HCT116 (cell line): ENCODE measurements around the gene ID3. TPM values are rescaled to one million over a fixed set of nuclear protein-coding genes. Genes with fewer than 3 reads are reported as not detected.

Experiments
- ATAC-seq: fragments of 200-7000 bp; cut with Tn5 transposase; 2 replicates; pipeline ENCODE4 v1.9.1; 2020; ENCODE audit warnings: mild to moderate bottlenecking, moderate library complexity
- BruUV-seq: library from RNA; stranded (reverse); fragments of 400-500 nt; replicated peaks from 2 replicates; lab custom pipeline; 2021; lab: Mats Ljungman, UMichigan
- CTCF ChIA-PET: fragments of 300-600 bp; sonication (Branson Sonifier 250); formaldehyde crosslinking; loops from one replicate; lab custom pipeline; 2021; ENCODE audit warnings: antibody characterized with exemption; lab: Charles Lee
- POLR2A ChIA-PET: fragments of 300-600, 350-600 bp; sonication (Branson Sonifier 250); formaldehyde crosslinking; loops from one replicate; lab custom pipeline; 2021; ENCODE audit warnings: antibody characterized with exemption; lab: Charles Lee
- RAD21 ChIA-PET, 2 experiments: fragments of 300-600 bp; sonication (Branson Sonifier 250); formaldehyde crosslinking; loops; one replicate each; lab custom pipeline; 2023; ENCODE audit warnings: low total read pairs in 2 of 2; ENCODE audit not compliant: uncharacterized antibody in 2 of 2, unreplicated experiment in 2 of 2, low non-redundant PET in 1 of 2; lab: Charles Lee
- DNase-seq: peaks from one replicate; pipeline ENCODE4 v3.0.0-alpha.2; 2010; ENCODE audit warnings: low read depth, low spot score
- H2AFZ ChIP-seq: fragments of 200-600 bp; shearing (Covaris generic), sonication (generic); 2 replicates; pipeline ENCODE4 v1.6.1; 2017; ENCODE audit warnings: low read depth, mixed run types, mixed read lengths, antibody characterized with exemption, low read length; ENCODE audit not compliant: poor library complexity, severe bottlenecking
- H3K27ac ChIP-seq: 2 replicates; pipeline ENCODE4 v1.5.1; 2012; ENCODE audit warnings: low read depth, low read length
- H3K27me3 ChIP-seq: fragments of 200-600 bp; sonication (generic); 2 replicates; pipeline ENCODE4 v1.6.1; 2016; ENCODE audit warnings: mixed run types, low read length, mixed read lengths; ENCODE audit not compliant: insufficient read depth
- H3K36me3 ChIP-seq, 2 experiments: fragments of 200-500 bp in 1 of 2; fragments of 200-600 bp in 1 of 2; sonication (Bioruptor generic) in 1 of 2; sonication (generic) in 1 of 2; 2 replicates each; pipeline versions ENCODE4 v1.5.1 to v1.6.1; 2014 to 2016; ENCODE audit warnings: low read length in 2 of 2, inconsistent platforms in 1 of 2, mixed read lengths in 1 of 2, mixed run types in 1 of 2; ENCODE audit not compliant: insufficient read depth in 2 of 2, control insufficient read depth in 1 of 2
- H3K4me1 ChIP-seq, 2 experiments: fragments of 200-600 bp in 1 of 2; sonication (generic) in 1 of 2; 2 replicates each; pipeline versions ENCODE4 v1.5.1 to v1.6.1; 2012 to 2017; ENCODE audit warnings: low read length in 2 of 2, inconsistent platforms in 1 of 2, mild to moderate bottlenecking in 1 of 2, mixed read lengths in 1 of 2, mixed run types in 1 of 2, moderate library complexity in 1 of 2; ENCODE audit not compliant: insufficient read depth in 2 of 2, control insufficient read depth in 1 of 2
- H3K4me2 ChIP-seq: fragments of 200-600 bp; sonication (generic); 2 replicates; pipeline ENCODE4 v1.6.1; 2017; ENCODE audit warnings: mixed run types, low read length, mixed read lengths
- H3K4me3 ChIP-seq, 2 experiments: fragments of 200-600 bp in 1 of 2; sonication (generic) in 1 of 2; replicated peaks in 1 of 2; 2 replicates each; pipeline ENCODE4 v1.5.1; 2011 to 2016; ENCODE audit warnings: low read length in 2 of 2, control low read depth in 1 of 2, low read depth in 1 of 2, mild to moderate bottlenecking in 1 of 2, mixed read lengths in 1 of 2, mixed run types in 1 of 2
- H3K79me2 ChIP-seq: fragments of 200-600 bp; sonication (generic); 2 replicates; pipeline ENCODE4 v1.6.1; 2017; ENCODE audit warnings: mild to moderate bottlenecking, mixed run types, low read length, moderate library complexity, mixed read lengths; ENCODE audit not compliant: insufficient read depth
- H3K9ac ChIP-seq: fragments of 200-600 bp; sonication (generic); 2 replicates; pipeline ENCODE4 v1.6.1; 2016; ENCODE audit warnings: low read length, mixed read lengths
- H3K9me2 ChIP-seq: fragments of 200-600 bp; sonication (generic), shearing (Covaris generic); 2 replicates; pipeline ENCODE4 v1.6.1; 2017; ENCODE audit warnings: mixed run types, mild to moderate bottlenecking, moderate library complexity; ENCODE audit not compliant: insufficient read depth
- H3K9me3 ChIP-seq, 2 experiments: fragments of 200-500 bp in 1 of 2; fragments of 200-600 bp in 1 of 2; sonication (Bioruptor generic) in 1 of 2; sonication (generic) in 1 of 2; 2 replicates each; pipeline ENCODE4 v1.6.1; 2014 to 2017; ENCODE audit warnings: low read length in 2 of 2, mixed read lengths in 2 of 2, inconsistent platforms in 1 of 2, low read depth in 1 of 2, mild to moderate bottlenecking in 1 of 2, mixed run types in 1 of 2, moderate library complexity in 1 of 2; ENCODE audit not compliant: control insufficient read depth in 1 of 2, insufficient read depth in 1 of 2
- H4K20me1 ChIP-seq: fragments of 200-600 bp; sonication (generic), shearing (Covaris generic); 2 replicates; pipeline ENCODE4 v1.6.1; 2017; ENCODE audit warnings: mixed run types, mild to moderate bottlenecking, moderate library complexity; ENCODE audit not compliant: insufficient read depth
- EGR1 ChIP-seq: IDR thresholded peaks from 2 replicates; pipeline ENCODE4 v1.6.1; 2012; ENCODE audit warnings: low read depth
- ELF1 ChIP-seq: IDR thresholded peaks from 2 replicates; pipeline ENCODE4 v1.6.1; 2012; ENCODE audit warnings: low read depth, borderline replicate concordance
- POLR2A ChIP-seq: IDR thresholded peaks from 2 replicates; pipeline ENCODE4 v1.7.0; 2011; ENCODE audit warnings: borderline replicate concordance; ENCODE audit not compliant: insufficient read depth, insufficient read length; ENCODE audit errors: extremely low read depth
- RAD21 ChIP-seq: IDR thresholded peaks from 2 replicates; pipeline ENCODE4 v1.6.1; 2012; ENCODE audit warnings: low read depth, mild to moderate bottlenecking
- REST ChIP-seq: IDR thresholded peaks from 2 replicates; pipeline ENCODE4 v1.6.1; 2012; ENCODE audit warnings: low read depth
- SIN3A ChIP-seq: IDR thresholded peaks from 2 replicates; pipeline ENCODE4 v1.6.1; 2012; ENCODE audit warnings: low read depth
- SP1 ChIP-seq: IDR thresholded peaks from 2 replicates; pipeline ENCODE4 v1.6.1; 2012; ENCODE audit warnings: low read depth
- SRF ChIP-seq: IDR thresholded peaks from 2 replicates; pipeline ENCODE4 v1.6.1; 2012; ENCODE audit warnings: low read depth
- ZBTB33 ChIP-seq: IDR thresholded peaks from 2 replicates; pipeline ENCODE4 v1.6.1; 2011; ENCODE audit warnings: mild to moderate bottlenecking, low read length, moderate library complexity; ENCODE audit not compliant: insufficient replicate concordance; ENCODE audit errors: extremely low read depth
- ZFX ChIP-seq: fragments of 450-650 bp; IDR thresholded peaks from 2 replicates; pipeline ENCODE4 v1.6.1; 2017
- ZNF274 ChIP-seq: fragments of 200-500 bp; sonication (Bioruptor generic); IDR thresholded peaks from 2 replicates; pipeline ENCODE4 v1.6.1; 2014; ENCODE audit warnings: mild to moderate bottlenecking, low read depth, low read length, inconsistent platforms
- intact Hi-C: fragments of 100-400 bp; cut with micrococcal nuclease; formaldehyde crosslinking; loops from 2 replicates; pipeline ENCODE4 v1.10.0; 2022
- total RNA-seq: library from RNA; stranded (reverse); gene quantifications from one replicate; pipeline ENCODE4 v1.2.1, GENCODE V29; 2021; ENCODE audit not compliant: unreplicated experiment

Gene ID3
- total RNA-seq, 1 experiment from 2014 or later: 183 TPM

- H3K9me2 ChIP-seq: no peaks in the 10 kb centered on the region
- peaks cover 22% of the 10 kb centered on the region for H3K79me2 ChIP-seq
- RAD21 ChIA-PET: no interaction called here
Observed at GRCh38 chr1:23559985-23560741, 862 bp upstream of the ID3 start.

GRCh38 chr1:23558872-23559135, 497 bp downstream of the ID3 start:
- no TSS peak for BruUV-seq
- no peaks in the 10 kb centered on the region; the same call in 1 of the 2 replicates for H4K20me1 ChIP-seq
- H3K4me1 ChIP-seq: peaks cover 69 to 90% of the 10 kb centered on the region in 2 experiments
- POLR2A ChIA-PET: interaction anchor here (1.3 to 2.8 kb wide), 8 partner anchors 10 to 133 kb away, joined by 3 to 15 read pairs (median 7); partner anchors contain the start of gene RPL11
- H3K36me3 ChIP-seq: peaks cover 0 to 2% of the 10 kb centered on the region in 2 experiments; a peak in 1 of 4 replicates
- peak overlapping the region; percentile 89 for H3K27ac ChIP-seq
- H3K4me3 ChIP-seq: peak overlapping the region; percentile 79 to 95
- peak overlapping the region; percentile 94 for H3K9ac ChIP-seq
- no peak for ATAC-seq
- H3K79me2 ChIP-seq: peaks cover 22% of the 10 kb centered on the region
- TF ChIP-seq SRF (no peak), ELF1 (no peak), ZNF274 (no peak), SIN3A (no peak), POLR2A (no peak), SP1 (no peak), EGR1 (no peak), REST (no peak), ZBTB33 (no peak), ZFX (no peak), RAD21 (no peak)
- H2AFZ ChIP-seq: no peak overlapping the region
- no peak for DNase-seq
- no peaks in the 10 kb centered on the region for H3K27me3 ChIP-seq
- no peaks in the 10 kb centered on the region for H3K9me3 ChIP-seq
- peak overlapping the region; percentile 85 for H3K4me2 ChIP-seq
- intact Hi-C loops: no loop called here
- CTCF ChIA-PET: interaction anchor here (1.1 to 5.3 kb wide), 4 partner anchors 18 to 358 kb away, joined by 3 to 34 read pairs (median 3); no protein-coding TSS in a partner anchor
- RAD21 ChIA-PET: no interaction called here
- H3K9me2 ChIP-seq: no peaks in the 10 kb centered on the region

More at GRCh38 chr1:23559985-23560741, 862 bp upstream of the ID3 start:
- CTCF ChIA-PET: interaction anchor here (0.8 to 1.3 kb wide), 3 partner anchors 20 to 77 kb away, joined by 3 to 10 read pairs (median 6); no protein-coding TSS in a partner anchor
- TF ChIP-seq RAD21: no peak
- ATAC-seq (no peak), DNase-seq (no peak)
- Histone ChIP-seq H3K27me3 (no peaks in the 10 kb centered on the region), H3K4me3 (peak overlapping the region; percentile 79 to 95), H4K20me1 (no peaks in the 10 kb centered on the region; the same call in 1 of the 2 replicates), H3K9me3 (no peaks in the 10 kb centered on the region), H3K9ac (peak overlapping the region; percentile 94), H3K36me3 (peaks cover 0 to 2% of the 10 kb centered on the region in 2 experiments; a peak in 1 of 4 replicates), H3K4me1 (peaks cover 73 to 92% of the 10 kb centered on the region in 2 experiments), H3K27ac (peak overlapping the region; percentile 89), H2AFZ (no peak overlapping the region), H3K4me2 (peak overlapping the region; percentile 85)
- TSS peak; percentile 43 for BruUV-seq
- intact Hi-C loops: no loop called here
- POLR2A ChIA-PET: interaction anchor here (0.6 to 2.8 kb wide), 9 partner anchors 11 to 1596 kb away, joined by 3 to 15 read pairs (median 4); no protein-coding TSS in a partner anchor
